K562 (cell line): Measurements from ENCODE around the gene GDF15. TPM values are rescaled to one million over a fixed set of nuclear protein-coding genes. Genes with fewer than 3 reads are reported as not detected.

Experiments used
- CSDE1 ChIP-seq, 2 experiments: fragments of 450-650 bp; IDR thresholded peaks; 2 replicates each; pipeline ENCODE4 v1.6.1; 2016; ENCODE audit warnings: mild to moderate bottlenecking in 1 of 2
- HMG20B ChIP-seq: fragments of 250-450 bp; sonication (Bioruptor Pico); IDR thresholded peaks from 2 replicates; pipeline ENCODE4 v1.5.0; 2021; ENCODE audit warnings: mild to moderate bottlenecking
- TAF9B ChIP-seq: fragments of 450-650 bp; IDR thresholded peaks from 2 replicates; pipeline ENCODE4 v1.6.1; 2018; ENCODE audit warnings: mild to moderate bottlenecking; ENCODE audit not compliant: partially characterized antibody
- ZKSCAN3 ChIP-seq: fragments of 250-450 bp; sonication (Bioruptor Pico); IDR thresholded peaks from 2 replicates; pipeline ENCODE4 v1.4.0; 2020
- ZNF121 ChIP-seq: sonication (generic); formaldehyde crosslinking; conservative IDR thresholded peaks from 2 replicates; pipeline ENCODE4 v1.8.0; 2022; ENCODE audit warnings: missing genetic modification reagents
- ZNF445 ChIP-seq: fragments of 250-450 bp; sonication (Bioruptor Pico); IDR thresholded peaks from 2 replicates; pipeline ENCODE4 v1.4.0; 2020; ENCODE audit warnings: low read depth, mild to moderate bottlenecking, moderate library complexity
- polyA plus RNA-seq, 8 experiments: library from polyadenylated mRNA; depleted of rRNA in 4 of 8; stranded (reverse) in 5 of 8; unstranded in 3 of 8; fragments of >200 nt; fragmentation: Nextera tagmentation in 2 of 8; fragmentation: Illumina TruSeq in 1 of 8; extraction: Ambion mirVana in 2 of 8; extraction: Trizol in 1 of 8; gene quantifications; 2 replicates each; pipeline versions ENCODE4 v1.2.1 to v1.2.3, GENCODE V29; 2011 to 2014; ENCODE audit warnings: inconsistent platforms in 1 of 8, missing spikeins in 1 of 8
- total RNA-seq, 7 experiments: library from RNA; depleted of rRNA in 6 of 7; stranded (reverse); fragments of >200 nt in 6 of 7; fragmentation: Illumina TruSeq in 2 of 7; extraction: Trizol in 2 of 7; gene quantifications; 2 replicates each; pipeline versions ENCODE4 v1.2.1 to v1.2.3, GENCODE V29; 2011 to 2021; ENCODE audit warnings: low replicate concordance in 1 of 7
- TF ChIP-seq, protein P1 (sequence below), 2 experiments: fragments of 450-650 bp; formaldehyde crosslinking in 1 of 2; IDR thresholded peaks; 2 replicates each; pipeline versions ENCODE4 v1.4.0 to v1.6.1; 2014 to 2020; ENCODE audit warnings: mild to moderate bottlenecking in 2 of 2, borderline replicate concordance in 1 of 2, low read depth in 1 of 2
- TF ChIP-seq, protein P2 (sequence below): sonication (generic); formaldehyde crosslinking; IDR thresholded peaks from 2 replicates; pipeline ENCODE4 v1.8.1; 2023; ENCODE audit warnings: missing genetic modification reagents, mild to moderate bottlenecking, borderline replicate concordance
- TF ChIP-seq, protein P3 (sequence below): sonication (generic); formaldehyde crosslinking; IDR thresholded peaks from 2 replicates; pipeline ENCODE4 v1.8.0; 2022; ENCODE audit warnings: mild to moderate bottlenecking, missing genetic modification reagents

GDF15 gene
- total and polyA plus RNA-seq, 9 of the 15 experiments (the other 6 are each of a cell fraction or from before 2014, with no cell fraction given): 2.3 to 82.4 (median 12.5) TPM

DNA sequence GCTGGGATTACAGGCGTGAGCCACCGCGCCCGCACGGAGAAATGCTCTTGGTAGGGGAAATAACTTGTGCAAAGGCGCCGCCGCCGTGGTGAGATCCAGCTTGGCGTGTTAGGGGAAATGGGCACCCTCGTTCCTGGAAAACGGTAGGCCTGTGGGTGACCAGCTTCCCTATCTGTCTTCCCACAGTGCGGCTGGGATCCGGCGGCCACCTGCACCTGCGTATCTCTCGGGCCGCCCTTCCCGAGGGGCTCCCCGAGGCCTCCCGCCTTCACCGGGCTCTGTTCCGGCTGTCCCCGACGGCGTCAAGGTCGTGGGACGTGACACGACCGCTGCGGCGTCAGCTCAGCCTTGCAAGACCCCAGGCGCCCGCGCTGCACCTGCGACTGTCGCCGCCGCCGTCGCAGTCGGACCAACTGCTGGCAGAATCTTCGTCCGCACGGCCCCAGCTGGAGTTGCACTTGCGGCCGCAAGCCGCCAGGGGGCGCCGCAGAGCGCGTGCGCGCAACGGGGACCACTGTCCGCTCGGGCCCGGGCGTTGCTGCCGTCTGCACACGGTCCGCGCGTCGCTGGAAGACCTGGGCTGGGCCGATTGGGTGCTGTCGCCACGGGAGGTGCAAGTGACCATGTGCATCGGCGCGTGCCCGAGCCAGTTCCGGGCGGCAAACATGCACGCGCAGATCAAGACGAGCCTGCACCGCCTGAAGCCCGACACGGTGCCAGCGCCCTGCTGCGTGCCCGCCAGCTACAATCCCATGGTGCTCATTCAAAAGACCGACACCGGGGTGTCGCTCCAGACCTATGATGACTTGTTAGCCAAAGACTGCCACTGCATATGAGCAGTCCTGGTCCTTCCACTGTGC, 2.4 kb downstream of the GDF15 start (continued):
- TF ChIP-seq, protein P1, sequence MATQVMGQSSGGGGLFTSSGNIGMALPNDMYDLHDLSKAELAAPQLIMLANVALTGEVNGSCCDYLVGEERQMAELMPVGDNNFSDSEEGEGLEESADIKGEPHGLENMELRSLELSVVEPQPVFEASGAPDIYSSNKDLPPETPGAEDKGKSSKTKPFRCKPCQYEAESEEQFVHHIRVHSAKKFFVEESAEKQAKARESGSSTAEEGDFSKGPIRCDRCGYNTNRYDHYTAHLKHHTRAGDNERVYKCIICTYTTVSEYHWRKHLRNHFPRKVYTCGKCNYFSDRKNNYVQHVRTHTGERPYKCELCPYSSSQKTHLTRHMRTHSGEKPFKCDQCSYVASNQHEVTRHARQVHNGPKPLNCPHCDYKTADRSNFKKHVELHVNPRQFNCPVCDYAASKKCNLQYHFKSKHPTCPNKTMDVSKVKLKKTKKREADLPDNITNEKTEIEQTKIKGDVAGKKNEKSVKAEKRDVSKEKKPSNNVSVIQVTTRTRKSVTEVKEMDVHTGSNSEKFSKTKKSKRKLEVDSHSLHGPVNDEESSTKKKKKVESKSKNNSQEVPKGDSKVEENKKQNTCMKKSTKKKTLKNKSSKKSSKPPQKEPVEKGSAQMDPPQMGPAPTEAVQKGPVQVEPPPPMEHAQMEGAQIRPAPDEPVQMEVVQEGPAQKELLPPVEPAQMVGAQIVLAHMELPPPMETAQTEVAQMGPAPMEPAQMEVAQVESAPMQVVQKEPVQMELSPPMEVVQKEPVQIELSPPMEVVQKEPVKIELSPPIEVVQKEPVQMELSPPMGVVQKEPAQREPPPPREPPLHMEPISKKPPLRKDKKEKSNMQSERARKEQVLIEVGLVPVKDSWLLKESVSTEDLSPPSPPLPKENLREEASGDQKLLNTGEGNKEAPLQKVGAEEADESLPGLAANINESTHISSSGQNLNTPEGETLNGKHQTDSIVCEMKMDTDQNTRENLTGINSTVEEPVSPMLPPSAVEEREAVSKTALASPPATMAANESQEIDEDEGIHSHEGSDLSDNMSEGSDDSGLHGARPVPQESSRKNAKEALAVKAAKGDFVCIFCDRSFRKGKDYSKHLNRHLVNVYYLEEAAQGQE (IDR thresholded peaks at IDR 0.05; ENCODE audit: borderline replicate concordance): peak; percentile 74
- TF ChIP-seq, protein P1 (CRISPR knock-in tag; IDR thresholded peaks at IDR 0.05; ENCODE audit: low read depth): peak; percentile 66; the same call in 1 of the 2 replicates
- TF ChIP-seq ZKSCAN3 (CRISPR knock-in tag) (no peak), ZNF445 (CRISPR knock-in tag) (no peak), CSDE1 (IDR thresholded peaks at IDR 0.05) (no peak; a peak in 1 of 4 replicates), HMG20B (CRISPR knock-in tag) (no peak; the same call in 1 of the 2 replicates), TAF9B (no peak), ZNF121 (no peak)
- TF ChIP-seq, protein P2, sequence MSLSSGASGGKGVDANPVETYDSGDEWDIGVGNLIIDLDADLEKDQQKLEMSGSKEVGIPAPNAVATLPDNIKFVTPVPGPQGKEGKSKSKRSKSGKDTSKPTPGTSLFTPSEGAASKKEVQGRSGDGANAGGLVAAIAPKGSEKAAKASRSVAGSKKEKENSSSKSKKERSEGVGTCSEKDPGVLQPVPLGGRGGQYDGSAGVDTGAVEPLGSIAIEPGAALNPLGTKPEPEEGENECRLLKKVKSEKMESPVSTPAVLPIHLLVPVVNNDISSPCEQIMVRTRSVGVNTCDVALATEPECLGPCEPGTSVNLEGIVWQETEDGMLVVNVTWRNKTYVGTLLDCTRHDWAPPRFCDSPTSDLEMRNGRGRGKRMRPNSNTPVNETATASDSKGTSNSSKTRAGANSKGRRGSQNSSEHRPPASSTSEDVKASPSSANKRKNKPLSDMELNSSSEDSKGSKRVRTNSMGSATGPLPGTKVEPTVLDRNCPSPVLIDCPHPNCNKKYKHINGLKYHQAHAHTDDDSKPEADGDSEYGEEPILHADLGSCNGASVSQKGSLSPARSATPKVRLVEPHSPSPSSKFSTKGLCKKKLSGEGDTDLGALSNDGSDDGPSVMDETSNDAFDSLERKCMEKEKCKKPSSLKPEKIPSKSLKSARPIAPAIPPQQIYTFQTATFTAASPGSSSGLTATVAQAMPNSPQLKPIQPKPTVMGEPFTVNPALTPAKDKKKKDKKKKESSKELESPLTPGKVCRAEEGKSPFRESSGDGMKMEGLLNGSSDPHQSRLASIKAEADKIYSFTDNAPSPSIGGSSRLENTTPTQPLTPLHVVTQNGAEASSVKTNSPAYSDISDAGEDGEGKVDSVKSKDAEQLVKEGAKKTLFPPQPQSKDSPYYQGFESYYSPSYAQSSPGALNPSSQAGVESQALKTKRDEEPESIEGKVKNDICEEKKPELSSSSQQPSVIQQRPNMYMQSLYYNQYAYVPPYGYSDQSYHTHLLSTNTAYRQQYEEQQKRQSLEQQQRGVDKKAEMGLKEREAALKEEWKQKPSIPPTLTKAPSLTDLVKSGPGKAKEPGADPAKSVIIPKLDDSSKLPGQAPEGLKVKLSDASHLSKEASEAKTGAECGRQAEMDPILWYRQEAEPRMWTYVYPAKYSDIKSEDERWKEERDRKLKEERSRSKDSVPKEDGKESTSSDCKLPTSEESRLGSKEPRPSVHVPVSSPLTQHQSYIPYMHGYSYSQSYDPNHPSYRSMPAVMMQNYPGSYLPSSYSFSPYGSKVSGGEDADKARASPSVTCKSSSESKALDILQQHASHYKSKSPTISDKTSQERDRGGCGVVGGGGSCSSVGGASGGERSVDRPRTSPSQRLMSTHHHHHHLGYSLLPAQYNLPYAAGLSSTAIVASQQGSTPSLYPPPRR (CRISPR knock-in tag): peak; percentile 72; the same call in 1 of the 2 replicates
- TF ChIP-seq, protein P3, sequence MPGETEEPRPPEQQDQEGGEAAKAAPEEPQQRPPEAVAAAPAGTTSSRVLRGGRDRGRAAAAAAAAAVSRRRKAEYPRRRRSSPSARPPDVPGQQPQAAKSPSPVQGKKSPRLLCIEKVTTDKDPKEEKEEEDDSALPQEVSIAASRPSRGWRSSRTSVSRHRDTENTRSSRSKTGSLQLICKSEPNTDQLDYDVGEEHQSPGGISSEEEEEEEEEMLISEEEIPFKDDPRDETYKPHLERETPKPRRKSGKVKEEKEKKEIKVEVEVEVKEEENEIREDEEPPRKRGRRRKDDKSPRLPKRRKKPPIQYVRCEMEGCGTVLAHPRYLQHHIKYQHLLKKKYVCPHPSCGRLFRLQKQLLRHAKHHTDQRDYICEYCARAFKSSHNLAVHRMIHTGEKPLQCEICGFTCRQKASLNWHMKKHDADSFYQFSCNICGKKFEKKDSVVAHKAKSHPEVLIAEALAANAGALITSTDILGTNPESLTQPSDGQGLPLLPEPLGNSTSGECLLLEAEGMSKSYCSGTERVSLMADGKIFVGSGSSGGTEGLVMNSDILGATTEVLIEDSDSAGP (CRISPR knock-in tag): peak; percentile 80; the same call in 1 of the 2 replicates
